HG03469 (cell line): ENCODE measurements around the gene LIPG.
"Not testable (repeated sequence)": the region's sequence is repeated elsewhere in the genome, so short reads cannot be mapped to it uniquely, and the experiment has no call there.

Experiments
- ATAC-seq: cut with Tn5 transposase; IDR thresholded peaks from one replicate; pipeline ENCODE4 v1.9.1; 2021; ENCODE audit warnings: mild to moderate bottlenecking, moderate library complexity, moderate number of reproducible peaks; ENCODE audit not compliant: unreplicated experiment

Gene LIPG

DNA sequence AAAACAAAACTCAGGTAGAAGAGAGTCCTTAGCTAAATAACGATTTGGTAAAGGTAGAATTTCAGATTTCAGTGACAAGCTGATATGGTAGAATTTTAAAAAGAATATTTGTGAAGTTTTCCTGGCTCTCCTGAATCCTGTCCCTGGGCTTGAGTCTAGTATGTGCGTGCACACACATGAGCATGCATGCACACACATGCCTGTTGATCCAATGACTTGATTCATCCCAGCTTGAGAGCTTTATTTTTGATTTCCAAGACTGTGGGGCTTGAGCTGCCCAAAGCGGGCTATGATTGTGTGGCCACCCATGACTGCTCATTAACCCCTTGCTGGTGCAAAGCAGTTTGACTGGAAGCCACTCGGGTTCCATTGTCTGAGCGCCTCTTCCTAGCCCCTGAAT lies 9.0 kb downstream of the LIPG start:
- ATAC-seq: no peak

DNA sequence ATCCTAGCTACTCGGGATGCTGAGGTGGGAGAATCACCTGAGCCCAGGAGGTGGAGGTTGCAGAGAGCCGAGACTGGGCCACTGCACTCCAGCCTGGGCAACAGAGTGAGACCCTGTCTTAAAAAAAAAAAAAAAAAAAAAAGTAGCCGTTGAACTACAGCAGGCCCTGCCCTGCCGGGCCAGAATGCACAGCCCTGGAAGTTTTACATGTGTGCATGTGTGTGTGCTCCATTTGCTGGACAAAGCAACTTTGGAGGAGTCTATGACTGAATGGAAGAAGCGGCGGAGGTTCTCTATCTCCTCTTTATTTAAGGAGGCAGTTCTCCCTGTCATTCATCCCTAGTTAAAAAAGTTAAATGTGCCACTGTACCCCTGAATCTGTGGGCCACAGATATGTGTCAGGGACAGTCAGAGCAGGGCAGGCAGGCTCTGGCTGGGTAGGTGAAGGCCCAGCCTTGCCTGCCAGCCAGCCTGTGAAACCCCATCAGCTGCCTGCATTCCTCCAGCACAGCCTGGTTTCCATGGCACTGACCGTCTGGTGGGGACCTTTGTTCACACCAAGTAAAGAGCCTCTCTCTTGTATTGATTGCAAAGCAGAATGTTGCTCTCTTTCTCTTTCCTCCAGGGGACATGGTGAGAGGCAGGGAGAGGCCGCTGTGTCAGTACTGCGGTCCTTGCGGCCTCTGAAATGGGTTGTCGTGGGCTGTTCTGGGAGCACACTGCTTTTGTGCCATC lies 10.9 kb downstream of the LIPG start:
- ATAC-seq: no peak

DNA sequence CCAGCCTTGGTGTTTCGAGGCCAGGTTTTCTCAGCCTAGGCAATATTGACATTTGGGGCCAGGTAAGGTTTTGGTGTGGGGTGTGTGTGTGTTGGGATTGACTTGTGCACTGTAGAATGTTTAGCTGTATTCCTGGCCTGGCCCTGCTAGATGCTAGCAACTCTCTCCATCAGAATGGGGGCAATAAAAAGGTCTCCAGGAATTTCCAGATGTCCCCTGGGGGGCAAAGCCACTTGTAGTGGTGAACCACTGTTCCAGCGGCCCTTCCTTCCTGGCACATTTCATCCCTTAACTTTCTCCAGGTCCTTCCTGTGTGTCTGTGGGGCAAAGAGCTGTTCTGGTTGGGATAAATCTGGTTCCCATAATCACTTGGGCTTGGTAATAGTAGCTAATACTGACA lies 12.0 kb downstream of the LIPG start:
- ATAC-seq: no peak

DNA sequence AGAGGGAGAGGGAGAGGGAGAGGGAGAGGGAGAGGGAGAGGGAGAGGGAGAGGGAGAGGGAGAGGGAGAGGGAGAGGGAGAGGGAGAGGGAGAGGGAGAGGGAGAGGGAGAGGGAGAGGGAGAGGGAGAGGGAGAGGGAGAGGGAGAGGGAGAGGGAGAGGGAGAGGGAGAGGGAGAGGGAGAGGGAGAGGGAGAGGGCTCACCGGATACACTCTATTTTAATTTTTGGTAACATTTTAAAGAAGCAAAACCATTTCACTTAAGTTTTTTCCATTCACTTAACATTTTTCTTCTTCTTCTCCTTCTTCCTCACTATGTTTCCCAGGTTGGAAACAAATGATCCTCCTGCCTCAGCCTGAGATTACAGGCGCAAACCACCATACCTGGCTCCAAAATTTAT lies 17.2 kb downstream of the LIPG start:
- not testable (repeated sequence) for ATAC-seq

DNA sequence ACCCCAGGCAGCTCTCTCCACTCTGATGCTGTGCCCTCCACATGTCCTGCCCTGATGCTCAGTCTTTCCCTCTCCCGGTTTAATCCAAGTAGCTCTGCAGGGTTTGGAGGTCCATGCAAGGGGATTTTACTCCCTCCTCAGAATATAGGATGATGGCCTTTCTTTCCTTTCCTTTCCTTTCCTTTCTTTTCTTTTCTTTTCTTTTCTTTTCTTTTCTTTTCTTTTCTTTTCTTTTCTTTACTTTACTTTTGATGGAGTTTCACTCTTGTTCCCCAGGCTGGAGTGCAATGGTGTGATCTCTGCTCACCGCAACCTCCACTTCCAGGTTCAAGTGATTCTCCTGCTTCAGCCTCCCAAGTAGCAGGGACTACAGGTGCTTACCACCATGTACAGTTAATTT lies 17.7 kb downstream of the LIPG start:
- ATAC-seq: not testable (repeated sequence)

DNA sequence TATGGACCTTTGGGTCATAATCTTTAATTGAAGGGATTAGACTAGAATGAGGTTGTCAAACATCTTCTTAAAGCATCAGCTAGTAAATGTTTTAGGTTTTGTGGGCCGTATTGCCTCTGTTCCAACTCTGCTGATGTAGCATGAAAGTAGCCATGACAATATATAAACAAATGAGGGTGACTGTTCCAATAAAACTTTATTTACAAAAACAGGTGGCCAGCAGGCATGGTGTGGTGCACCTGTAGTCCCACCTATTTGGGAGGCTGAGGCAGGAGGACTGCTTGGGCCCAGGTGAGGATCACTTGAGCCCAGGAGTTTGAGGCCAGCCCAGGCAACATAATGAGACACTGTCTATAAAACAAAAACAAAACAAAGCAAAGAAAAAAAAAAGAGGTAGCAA lies 18.4 kb downstream of the LIPG start:
- ATAC-seq: no peak

DNA sequence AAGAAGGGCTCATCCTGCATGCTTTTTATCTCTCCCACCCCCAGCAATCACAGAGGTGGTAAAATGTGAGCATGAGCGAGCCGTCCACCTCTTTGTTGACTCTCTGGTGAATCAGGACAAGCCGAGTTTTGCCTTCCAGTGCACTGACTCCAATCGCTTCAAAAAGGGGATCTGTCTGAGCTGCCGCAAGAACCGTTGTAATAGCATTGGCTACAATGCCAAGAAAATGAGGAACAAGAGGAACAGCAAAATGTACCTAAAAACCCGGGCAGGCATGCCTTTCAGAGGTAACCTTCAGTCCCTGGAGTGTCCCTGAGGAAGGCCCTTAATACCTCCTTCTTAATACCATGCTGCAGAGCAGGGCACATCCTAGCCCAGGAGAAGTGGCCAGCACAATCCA lies 19.5 kb downstream of the LIPG start:
- ATAC-seq: no peak

DNA sequence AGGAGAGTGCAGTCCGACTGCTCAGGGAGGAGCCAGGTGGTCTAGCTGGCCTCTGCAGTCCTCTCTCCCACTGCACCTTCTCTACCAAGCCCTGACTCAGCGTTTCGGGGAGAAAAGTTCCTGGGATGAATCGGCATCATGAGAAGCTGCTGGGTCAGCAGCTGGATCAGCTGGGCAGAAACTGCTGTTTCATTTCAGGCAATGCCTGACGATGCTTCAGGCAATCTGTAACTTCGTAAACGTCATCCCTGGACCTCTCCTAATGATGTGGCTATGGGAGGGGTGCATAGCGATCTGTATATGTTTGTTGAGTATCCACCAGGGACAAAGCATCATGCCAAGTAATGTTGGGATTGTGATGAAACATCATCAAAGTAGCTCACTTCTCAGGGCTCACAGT lies 20.7 kb downstream of the LIPG start:
- no peak for ATAC-seq

DNA sequence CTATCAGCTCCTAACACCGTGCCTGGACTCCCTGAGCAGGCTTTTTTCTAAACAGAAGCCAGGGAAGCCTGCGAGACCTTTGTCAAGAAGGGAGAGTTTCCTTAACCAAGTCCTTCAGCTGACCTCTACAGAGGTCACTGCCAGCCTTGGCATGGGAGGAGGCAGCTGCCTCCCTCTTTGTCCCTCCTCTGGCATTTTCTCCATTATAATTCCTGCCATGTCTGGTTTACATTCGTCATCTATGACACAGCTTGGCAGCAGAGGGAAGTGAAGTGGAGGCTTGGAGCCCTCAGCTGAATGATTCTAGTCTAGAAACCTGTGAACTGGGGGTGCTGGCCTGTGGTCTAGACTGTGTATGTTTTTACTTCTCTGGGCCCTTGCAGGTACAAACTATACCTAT lies 22.5 kb downstream of the LIPG start:
- ATAC-seq: no peak

DNA sequence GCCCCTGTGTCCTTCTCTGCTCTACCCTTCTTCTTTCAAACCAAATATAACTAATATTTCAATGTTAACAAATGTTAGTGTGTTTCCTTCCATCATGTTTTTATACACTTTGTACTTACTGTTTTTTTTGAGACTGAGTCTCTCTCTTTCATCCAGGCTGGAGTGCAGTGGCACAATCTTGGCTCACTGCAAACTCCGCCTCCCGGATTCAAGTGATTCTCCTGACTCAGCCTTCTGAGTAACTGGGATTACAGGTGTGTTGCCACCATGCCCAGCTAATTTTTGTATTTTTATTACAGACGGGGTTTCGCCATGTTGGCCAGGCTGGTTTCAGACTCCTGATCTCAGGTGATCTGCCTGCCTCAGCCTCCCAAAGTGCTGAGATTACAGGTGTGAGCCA lies 23.1 kb downstream of the LIPG start:
- not testable (repeated sequence) for ATAC-seq

DNA sequence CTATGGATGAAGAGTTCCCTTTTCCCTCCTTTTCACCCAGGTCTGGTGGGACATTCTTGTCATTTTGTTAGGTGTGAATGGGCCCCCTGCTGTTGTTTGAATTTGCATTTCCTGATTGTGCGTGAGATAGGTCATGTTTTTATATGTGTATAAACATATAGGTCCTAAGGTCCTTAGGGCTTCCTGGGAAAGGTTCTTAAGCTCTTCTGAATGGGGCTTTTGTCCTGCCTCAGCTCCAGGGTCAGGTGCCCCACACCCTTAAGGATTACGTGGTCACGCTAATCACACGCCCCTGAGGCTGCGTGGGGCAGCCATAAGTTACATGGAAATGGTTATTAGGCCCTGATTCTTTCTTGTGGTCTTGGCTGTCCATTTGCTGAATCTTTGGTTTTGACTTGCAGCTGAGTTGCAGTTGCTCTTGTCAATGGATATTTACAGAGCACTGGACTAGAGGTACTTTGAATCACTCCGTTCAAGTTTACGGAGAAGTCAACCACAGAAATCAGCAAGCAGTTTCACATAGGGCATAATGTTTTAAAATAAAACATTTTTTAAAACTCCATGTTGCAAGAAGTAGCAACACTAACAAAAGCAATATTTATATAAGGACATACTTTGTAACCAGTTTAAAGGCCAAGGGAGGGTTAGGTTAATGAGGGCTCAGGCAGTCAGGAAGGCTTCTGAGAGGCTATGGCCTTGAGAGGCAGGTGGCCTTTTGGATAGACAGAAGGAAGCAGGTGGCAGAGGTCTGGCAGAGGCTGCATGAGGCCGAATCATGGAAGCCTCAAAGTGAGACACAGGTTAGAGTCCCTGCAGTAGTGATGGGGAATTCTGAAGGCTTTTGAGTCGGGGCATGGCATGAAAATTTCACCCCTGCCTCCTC lies 24.2 kb downstream of the LIPG start:
- no peak for ATAC-seq

DNA sequence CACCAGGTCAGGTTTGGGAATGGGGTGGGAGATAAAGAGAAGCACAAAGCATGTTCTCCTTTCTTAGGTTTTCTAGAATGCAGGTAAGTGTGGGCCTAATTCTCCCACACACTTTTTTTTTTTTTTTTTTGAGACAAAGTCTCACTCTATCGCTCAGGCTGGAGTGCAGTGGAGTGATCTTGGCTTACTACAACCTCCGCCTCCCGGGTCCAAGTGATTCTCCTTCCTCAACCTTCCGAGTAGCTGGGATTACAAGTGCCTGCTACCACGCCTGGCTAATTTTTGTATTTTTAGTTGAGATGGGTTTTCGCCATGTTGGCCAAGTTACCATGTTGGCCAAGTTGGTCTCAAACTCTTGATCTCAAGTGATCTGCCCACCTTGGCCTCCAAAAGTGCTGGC lies 26.3 kb downstream of the LIPG start:
- ATAC-seq: no peak

DNA sequence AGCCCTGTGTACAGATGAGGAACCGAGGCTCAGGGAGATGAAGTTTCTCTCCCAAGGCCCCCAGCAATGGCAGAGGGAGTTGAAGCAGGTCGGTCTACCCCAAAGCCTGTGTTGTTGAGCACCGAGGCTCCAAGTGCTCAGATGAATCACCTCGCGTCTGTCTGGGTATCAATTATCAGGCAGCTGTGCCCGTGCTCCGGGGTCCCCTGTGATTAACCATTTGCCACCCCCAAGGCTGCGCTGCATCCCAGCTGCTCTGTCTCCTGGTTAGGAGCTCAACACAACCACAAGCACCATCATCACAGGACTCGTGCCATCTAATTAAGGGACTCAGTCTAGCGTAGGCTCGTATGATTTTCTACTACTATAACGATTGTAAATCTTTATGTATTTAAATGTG lies 27.1 kb downstream of the LIPG start:
- no peak for ATAC-seq

DNA sequence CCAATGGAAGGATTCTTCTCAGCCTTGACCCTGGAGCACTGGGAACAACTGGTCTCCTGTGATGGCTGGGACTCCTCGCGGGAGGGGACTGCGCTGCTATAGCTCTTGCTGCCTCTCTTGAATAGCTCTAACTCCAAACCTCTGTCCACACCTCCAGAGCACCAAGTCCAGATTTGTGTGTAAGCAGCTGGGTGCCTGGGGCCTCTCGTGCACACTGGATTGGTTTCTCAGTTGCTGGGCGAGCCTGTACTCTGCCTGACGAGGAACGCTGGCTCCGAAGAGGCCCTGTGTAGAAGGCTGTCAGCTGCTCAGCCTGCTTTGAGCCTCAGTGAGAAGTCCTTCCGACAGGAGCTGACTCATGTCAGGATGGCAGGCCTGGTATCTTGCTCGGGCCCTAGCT lies 28.8 kb downstream of the LIPG start:
- ATAC-seq: no peak

DNA sequence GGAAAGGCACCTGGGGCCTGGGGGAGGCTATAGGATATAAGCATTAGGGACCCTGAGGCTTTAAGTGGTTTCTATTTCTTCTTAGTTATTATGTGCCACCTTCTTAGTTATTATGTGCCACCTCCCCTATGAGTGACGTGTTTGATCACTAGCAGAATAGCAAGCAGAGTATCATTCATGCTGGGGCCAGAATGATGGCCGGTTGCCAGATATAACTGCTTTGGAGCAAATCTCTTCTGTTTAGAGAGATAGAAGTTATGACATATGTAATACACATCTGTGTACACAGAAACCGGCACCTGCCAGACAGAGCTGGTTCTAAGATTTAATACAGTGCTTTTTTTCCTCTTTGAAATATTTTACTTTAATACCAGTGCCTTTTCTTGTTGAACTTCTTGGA lies 29.4 kb downstream of the LIPG start:
- no peak for ATAC-seq

DNA sequence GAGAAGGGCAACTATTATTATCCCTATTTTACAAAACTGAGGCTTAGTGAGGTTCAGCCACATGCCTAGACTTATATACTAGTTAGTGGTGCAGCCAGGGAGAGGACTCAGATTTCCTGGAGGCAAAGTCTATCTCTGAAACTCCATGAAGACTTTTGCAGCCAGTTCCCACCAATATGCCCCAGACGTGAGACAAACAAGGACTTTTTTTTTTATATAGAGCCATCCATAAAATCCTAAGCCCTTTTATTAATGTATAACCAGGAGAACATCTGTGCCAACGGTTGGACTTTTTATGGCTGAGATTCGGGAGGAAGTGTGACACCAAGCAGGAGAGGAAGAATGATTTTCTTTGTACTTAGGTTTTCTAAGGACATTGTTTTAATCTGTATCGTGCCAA lies 29.9 kb downstream of the LIPG start:
- ATAC-seq: no peak

DNA sequence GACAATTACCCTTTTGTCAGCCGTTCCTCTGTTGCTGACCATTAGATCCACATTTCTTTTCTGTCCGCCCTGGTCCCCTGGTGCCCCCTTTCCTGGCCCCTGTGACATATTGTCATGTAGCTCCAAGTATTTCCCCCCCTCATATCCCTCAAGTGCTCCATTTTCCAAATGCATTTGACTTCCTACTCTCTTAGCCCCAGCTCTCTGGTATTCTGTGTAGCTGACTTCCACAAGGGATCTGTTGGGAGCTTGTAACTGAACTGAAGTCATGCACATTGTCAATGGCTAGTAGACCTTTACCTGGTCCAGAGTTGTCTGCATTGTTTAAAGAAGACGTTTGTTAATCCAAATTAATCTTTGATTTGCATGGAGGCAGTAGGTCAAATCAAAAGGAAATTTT lies 34.8 kb downstream of the LIPG start:
- no peak for ATAC-seq

DNA sequence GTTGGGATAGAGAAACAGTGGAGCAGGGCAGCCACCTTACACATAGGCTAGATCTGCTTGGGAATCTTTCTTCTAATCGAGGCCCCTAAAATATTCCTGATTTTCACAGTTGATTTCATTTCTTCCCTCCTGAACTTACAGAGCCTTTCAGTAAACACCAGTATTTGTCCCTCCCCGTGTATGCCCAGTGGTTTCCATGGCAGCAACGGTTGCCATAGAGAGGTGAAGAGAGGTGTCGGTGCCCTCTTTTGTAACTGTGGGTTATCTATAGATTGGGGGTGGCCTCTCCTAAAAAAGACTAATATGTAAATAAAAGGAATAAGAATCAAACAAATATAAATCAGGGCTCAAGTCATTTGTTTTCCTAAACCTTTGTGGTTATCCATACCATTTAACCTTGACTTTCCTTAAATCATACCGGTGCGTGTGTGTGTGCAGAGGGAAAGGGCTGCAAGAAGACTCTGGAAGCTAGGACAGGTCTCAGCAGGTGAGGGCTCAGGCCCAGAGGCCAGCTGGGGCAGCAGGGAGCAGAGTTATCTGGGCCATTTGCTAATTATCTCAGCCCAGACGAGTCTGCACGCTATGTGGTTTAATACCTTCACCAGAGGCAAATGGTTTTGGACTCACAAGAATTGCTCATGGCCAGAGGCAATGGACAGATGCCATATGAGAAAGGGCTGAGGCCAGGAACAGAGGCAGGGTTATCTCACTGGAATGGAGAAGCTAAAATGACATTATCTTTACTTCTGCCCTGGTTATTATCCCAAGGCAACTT lies 35.5 kb downstream of the LIPG start:
- no peak for ATAC-seq

DNA sequence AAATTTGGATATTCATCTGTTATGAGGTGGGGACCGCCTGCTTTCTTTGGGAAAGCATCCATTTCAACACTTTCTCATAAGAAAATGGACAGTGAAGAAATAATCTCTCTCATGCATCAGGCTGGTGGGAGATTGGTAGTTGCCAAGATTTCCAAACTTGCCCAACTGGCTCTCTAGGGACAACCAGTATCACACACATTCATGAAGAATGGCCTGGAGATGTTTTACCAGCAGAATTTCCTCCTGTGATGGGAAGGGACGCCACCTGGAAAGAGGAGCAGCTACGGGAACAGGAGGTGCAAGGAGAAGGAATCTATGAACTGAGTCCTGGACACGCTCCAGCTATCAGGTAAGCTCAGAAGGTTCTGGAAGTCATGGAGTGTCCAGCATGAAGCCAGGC lies 39.4 kb downstream of the LIPG start:
- no peak for ATAC-seq

DNA sequence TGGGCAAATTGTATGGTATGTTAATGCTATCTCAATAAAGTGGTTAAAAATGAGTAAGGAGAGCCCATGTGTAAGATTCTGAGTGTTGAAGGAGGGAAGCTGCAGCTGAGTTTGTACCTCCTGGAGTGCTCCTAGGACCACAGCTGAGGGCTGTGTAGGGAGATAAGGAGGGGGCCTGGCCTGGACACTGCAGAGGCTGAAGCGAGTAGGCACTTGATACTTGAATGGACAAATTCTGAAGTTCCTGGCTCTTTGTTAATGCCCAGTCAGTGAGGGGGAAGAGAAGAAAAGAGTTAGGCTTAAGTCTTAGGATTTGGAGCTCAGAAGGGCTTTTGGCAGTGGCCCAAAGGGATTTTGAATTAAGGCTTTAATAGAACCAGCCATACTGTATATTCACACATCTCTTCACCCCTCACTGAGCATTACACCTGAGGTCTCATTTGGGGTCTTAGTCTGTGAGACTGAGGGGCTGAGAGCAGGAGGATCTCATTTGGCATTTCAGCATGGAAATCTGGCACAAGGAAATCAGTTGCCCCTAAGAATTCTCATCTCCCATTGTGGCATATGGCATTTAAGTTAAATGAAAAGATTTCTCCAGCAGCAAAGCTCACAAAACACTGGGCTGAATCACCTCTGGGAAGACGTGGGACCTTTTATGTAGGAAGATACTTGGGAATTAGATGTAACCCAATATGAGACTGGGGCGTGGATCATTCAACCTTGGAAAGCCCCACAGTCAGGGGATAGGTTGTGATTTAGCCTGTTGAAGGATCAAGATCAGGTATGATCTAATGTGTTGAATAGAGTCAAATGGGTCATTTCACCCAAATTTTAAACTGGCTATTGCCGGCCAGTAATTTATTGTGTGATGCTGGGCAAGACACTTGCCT lies 46.8 kb downstream of the LIPG start:
- ATAC-seq: no peak
